Activated naive CD8-positive, alpha-beta T cell treated with anti-CD3 and anti-CD28 coated beads, Interleukin-2, amount 50 U/mL, for 24 hours (primary cell): ENCODE data around the gene SPRY1.

Experiments
- ATAC-seq: fragments of 150-1000 bp; cut with Tn5 transposase; one replicate; pipeline ENCODE4 v1.10.0; 2021
- DNase-seq: peaks from one replicate; pipeline ENCODE4 v3.0.0; 2021
- H3K27ac Mint-ChIP-seq: one replicate; pipeline ENCODE4 v1.8.0; 2021; ENCODE audit warnings: mild to moderate bottlenecking, mixed read lengths
- H3K27me3 Mint-ChIP-seq: one replicate; pipeline ENCODE4 v1.8.0; 2021; ENCODE audit warnings: mixed read lengths
- H3K36me3 Mint-ChIP-seq: one replicate; pipeline ENCODE4 v1.8.0; 2021; ENCODE audit warnings: low read depth, mixed read lengths
- H3K4me1 Mint-ChIP-seq: one replicate; pipeline ENCODE4 v1.8.0; 2021; ENCODE audit warnings: mixed read lengths
- H3K4me3 Mint-ChIP-seq: one replicate; pipeline ENCODE4 v1.8.0; 2021; ENCODE audit warnings: mild to moderate bottlenecking, moderate library complexity, mixed read lengths
- H3K9me3 Mint-ChIP-seq: one replicate; pipeline ENCODE4 v1.8.0; 2021; ENCODE audit warnings: mixed read lengths

The SPRY1 gene

GRCh38 chr4:123361195-123361861 lies 35.3 kb upstream of the SPRY1 start:
- DNase-seq (no peak), ATAC-seq (no peak)
- Mint-ChIP-seq H3K27ac (no peak overlapping the region), H3K36me3 (no peaks in the 10 kb centered on the region), H3K4me3 (no peak overlapping the region), H3K27me3 (peaks cover 3% of the 10 kb centered on the region), H3K9me3 (no peaks in the 10 kb centered on the region), H3K4me1 (no peaks in the 10 kb centered on the region)

- ATAC-seq: no peak
- H3K27me3 Mint-ChIP-seq: peaks cover 4% of the 10 kb centered on the region
- H3K4me1 Mint-ChIP-seq: no peaks in the 10 kb centered on the region
Measured at GRCh38 chr4:123362103-123362502, 34.5 kb upstream of the SPRY1 start.

GRCh38 chr4:123363729-123364128 lies 32.9 kb upstream of the SPRY1 start:
- Mint-ChIP-seq H3K27ac (no peak overlapping the region), H3K4me1 (no peaks in the 10 kb centered on the region), H3K36me3 (no peaks in the 10 kb centered on the region), H3K27me3 (peaks cover 6% of the 10 kb centered on the region), H3K4me3 (no peak overlapping the region), H3K9me3 (no peaks in the 10 kb centered on the region)
- ATAC-seq (no peak), DNase-seq (no peak)

More at GRCh38 chr4:123362103-123362502, 34.5 kb upstream of the SPRY1 start:
- Mint-ChIP-seq H3K9me3 (no peaks in the 10 kb centered on the region), H3K36me3 (no peaks in the 10 kb centered on the region), H3K4me3 (no peak overlapping the region), H3K27ac (no peak overlapping the region)
- DNase-seq: no peak

GRCh38 chr4:123364906-123365305 lies 31.7 kb upstream of the SPRY1 start:
- Mint-ChIP-seq H3K36me3 (no peaks in the 10 kb centered on the region), H3K27me3 (peaks cover 3% of the 10 kb centered on the region), H3K9me3 (no peaks in the 10 kb centered on the region), H3K4me3 (no peak overlapping the region), H3K27ac (no peak overlapping the region), H3K4me1 (no peaks in the 10 kb centered on the region)
- ATAC-seq (no peak), DNase-seq (no peak)

- no peak for DNase-seq
- no peak for ATAC-seq
- H3K36me3 Mint-ChIP-seq: no peaks in the 10 kb centered on the region
Measured at GRCh38 chr4:123365412-123365811, 31.2 kb upstream of the SPRY1 start.

GRCh38 chr4:123366144-123366748 lies 30.3 kb upstream of the SPRY1 start:
- Mint-ChIP-seq H3K27me3 (peaks cover 3% of the 10 kb centered on the region), H3K36me3 (no peaks in the 10 kb centered on the region), H3K9me3 (no peaks in the 10 kb centered on the region), H3K4me1 (no peaks in the 10 kb centered on the region), H3K4me3 (no peak overlapping the region), H3K27ac (no peak overlapping the region)
- ATAC-seq: no peak
- no peak for DNase-seq

More at GRCh38 chr4:123365412-123365811, 31.2 kb upstream of the SPRY1 start:
- Mint-ChIP-seq H3K27me3 (peaks cover 3% of the 10 kb centered on the region), H3K4me3 (no peak overlapping the region), H3K4me1 (no peaks in the 10 kb centered on the region), H3K27ac (no peak overlapping the region), H3K9me3 (no peaks in the 10 kb centered on the region)

- no peaks in the 10 kb centered on the region for H3K4me1 Mint-ChIP-seq
- H3K4me3 Mint-ChIP-seq: no peak overlapping the region
- ATAC-seq (no peak), DNase-seq (no peak)
- H3K36me3 Mint-ChIP-seq: no peaks in the 10 kb centered on the region
- peaks cover 2% of the 10 kb centered on the region for H3K27me3 Mint-ChIP-seq
- no peak overlapping the region for H3K27ac Mint-ChIP-seq
- peaks cover 3% of the 10 kb centered on the region for H3K9me3 Mint-ChIP-seq
Measured at GRCh38 chr4:123378794-123379193, 17.8 kb upstream of the SPRY1 start.

- no peaks in the 10 kb centered on the region for H3K4me1 Mint-ChIP-seq
- peaks cover 2% of the 10 kb centered on the region for H3K27me3 Mint-ChIP-seq
- H3K27ac Mint-ChIP-seq: no peak overlapping the region
- H3K4me3 Mint-ChIP-seq: no peak overlapping the region
- DNase-seq: no peak
- ATAC-seq: no peak
- peaks cover 3% of the 10 kb centered on the region for H3K9me3 Mint-ChIP-seq
- no peaks in the 10 kb centered on the region for H3K36me3 Mint-ChIP-seq
Measured at GRCh38 chr4:123379392-123379791, 17.2 kb upstream of the SPRY1 start.

GRCh38 chr4:123380728-123381716 lies 15.6 kb upstream of the SPRY1 start:
- no peaks in the 10 kb centered on the region for H3K9me3 Mint-ChIP-seq
- H3K4me3 Mint-ChIP-seq: no peak overlapping the region
- no peak overlapping the region for H3K27ac Mint-ChIP-seq
- ATAC-seq (no peak), DNase-seq (no peak)
- peaks cover 2% of the 10 kb centered on the region for H3K27me3 Mint-ChIP-seq
- no peaks in the 10 kb centered on the region for H3K4me1 Mint-ChIP-seq
- no peaks in the 10 kb centered on the region for H3K36me3 Mint-ChIP-seq

GRCh38 chr4:123381996-123382395 lies 14.6 kb upstream of the SPRY1 start:
- Mint-ChIP-seq H3K4me3 (no peak overlapping the region), H3K27me3 (peaks cover 2% of the 10 kb centered on the region)

GRCh38 chr4:123383566-123383965 lies 13.0 kb upstream of the SPRY1 start:
- peaks cover 2% of the 10 kb centered on the region for H3K27me3 Mint-ChIP-seq
- no peak overlapping the region for H3K4me3 Mint-ChIP-seq
- no peak for DNase-seq
- H3K9me3 Mint-ChIP-seq: no peaks in the 10 kb centered on the region
- ATAC-seq: no peak
- no peaks in the 10 kb centered on the region for H3K36me3 Mint-ChIP-seq
- no peak overlapping the region for H3K27ac Mint-ChIP-seq
- no peaks in the 10 kb centered on the region for H3K4me1 Mint-ChIP-seq

More at GRCh38 chr4:123381996-123382395, 14.6 kb upstream of the SPRY1 start:
- DNase-seq (no peak), ATAC-seq (no peak)
- Mint-ChIP-seq H3K4me1 (no peaks in the 10 kb centered on the region), H3K36me3 (no peaks in the 10 kb centered on the region), H3K9me3 (no peaks in the 10 kb centered on the region), H3K27ac (no peak overlapping the region)

GRCh38 chr4:123386609-123387008 lies 10.0 kb upstream of the SPRY1 start:
- H3K9me3 Mint-ChIP-seq: no peaks in the 10 kb centered on the region
- DNase-seq: no peak

GRCh38 chr4:123390846-123391456 lies 5.6 kb upstream of the SPRY1 start:
- Mint-ChIP-seq H3K4me1 (peaks cover 6% of the 10 kb centered on the region), H3K9me3 (no peaks in the 10 kb centered on the region), H3K4me3 (no peak overlapping the region), H3K27me3 (no peaks in the 10 kb centered on the region), H3K36me3 (no peaks in the 10 kb centered on the region), H3K27ac (no peak overlapping the region)
- ATAC-seq: peak; percentile 40
- no peak for DNase-seq

More at GRCh38 chr4:123386609-123387008, 10.0 kb upstream of the SPRY1 start:
- no peaks in the 10 kb centered on the region for H3K4me1 Mint-ChIP-seq
- H3K4me3 Mint-ChIP-seq: no peak overlapping the region
- H3K36me3 Mint-ChIP-seq: no peaks in the 10 kb centered on the region
- no peaks in the 10 kb centered on the region for H3K27me3 Mint-ChIP-seq
- H3K27ac Mint-ChIP-seq: no peak overlapping the region
- ATAC-seq: no peak

- no peak for ATAC-seq
- peaks cover 13% of the 10 kb centered on the region for H3K4me1 Mint-ChIP-seq
- no peak overlapping the region for H3K27ac Mint-ChIP-seq
- peaks cover 15% of the 10 kb centered on the region for H3K36me3 Mint-ChIP-seq
- no peak overlapping the region for H3K4me3 Mint-ChIP-seq
- H3K27me3 Mint-ChIP-seq: no peaks in the 10 kb centered on the region
- H3K9me3 Mint-ChIP-seq: no peaks in the 10 kb centered on the region
- DNase-seq: no peak
Measured at GRCh38 chr4:123393721-123394120, 2.9 kb upstream of the SPRY1 start.
